GM10266 (cell line): ENCODE results near the gene TRDMT1.

ENCODE experiments used
- DNase-seq: peaks from one replicate; pipeline ENCODE4 v3.0.0; 2012; ENCODE audit errors: extremely low spot score
- CTCF ChIP-seq: IDR thresholded peaks from 2 replicates; pipeline ENCODE4 v1.5.1; 2012; ENCODE audit warnings: mild to moderate bottlenecking, low read depth; ENCODE audit not compliant: control insufficient read depth, insufficient read depth; ENCODE audit errors: missing control alignments

TRDMT1 gene

GRCh38 chr10:17134737-17135260, 66.7 kb downstream of the TRDMT1 start:
- no peak for TF ChIP-seq CTCF
- DNase-seq, result no peak

GRCh38 chr10:17134282-17134681, 67.2 kb downstream of the TRDMT1 start:
- DNase-seq, result no peak
- no peak for TF ChIP-seq CTCF

GRCh38 chr10:17129741-17130140, 71.7 kb downstream of the TRDMT1 start, which contains the start of gene CUBN:
CUBN (minus strand) TSS chr10:17129811; CDS start chr10:17129765, 46 bp downstream.
- TF ChIP-seq CTCF, result no peak
- no peak for DNase-seq

- no peak for DNase-seq
- no peak for TF ChIP-seq CTCF
Measured at GRCh38 chr10:17128261-17128660, 73.2 kb downstream of the TRDMT1 start.

- no peak for TF ChIP-seq CTCF
- DNase-seq, result no peak
Measured at GRCh38 chr10:17126327-17126726, 75.1 kb downstream of the TRDMT1 start.

GRCh38 chr10:17125206-17125893, 76.1 kb downstream of the TRDMT1 start:
- no peak for TF ChIP-seq CTCF
- no peak for DNase-seq

- no peak for DNase-seq
- no peak for TF ChIP-seq CTCF
Measured at GRCh38 chr10:17123961-17124360, 77.5 kb downstream of the TRDMT1 start.
